Measurements from ENCODE around the gene DCDC2B. TPM values are rescaled to one million over a fixed set of nuclear protein-coding genes. Genes with fewer than 3 reads are reported as not detected.
A peak's percentile ranks its signal among the peaks of the same experiment; 100 is the strongest.

DCDC2B gene
- total RNA-seq, 2 experiments from 2014 or later, result 0.14 TPM; not detected in 1

DNA sequence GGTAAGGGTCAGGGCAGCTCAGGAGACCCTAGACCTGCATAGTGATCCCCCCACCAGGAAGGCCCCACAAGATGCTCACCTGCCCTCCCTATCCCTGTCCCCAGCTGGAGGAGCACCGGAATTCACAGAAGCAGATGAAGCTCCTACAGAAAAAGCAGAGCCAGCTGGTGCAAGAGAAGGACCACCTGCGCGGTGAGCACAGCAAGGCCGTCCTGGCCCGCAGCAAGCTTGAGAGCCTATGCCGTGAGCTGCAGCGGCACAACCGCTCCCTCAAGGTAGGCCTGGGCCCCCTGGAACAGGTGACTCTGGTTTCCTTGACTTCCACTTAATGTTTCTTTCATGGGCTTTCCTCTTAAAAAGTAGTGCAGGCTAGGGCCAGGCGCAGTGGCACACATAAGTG lies 21.0 kb upstream of the DCDC2B start:
- H3K4me1 ChIP-seq (ENCODE audit: insufficient read depth, low read length), result peaks cover 13% of the 10 kb centered on the region
- no peaks in the 10 kb centered on the region for H3K27me3 ChIP-seq (ENCODE audit: control insufficient read depth in 1 of 2, insufficient read depth in 2 of 2, low read length in 2 of 2)
- ChIA-PET CTCF (no interaction called here), POLR2A (interaction anchor here (0.6 kb wide), 1 partner anchor 10 kb away, joined by 3 read pairs; no protein-coding TSS in a partner anchor)
- TF ChIP-seq, protein P1, sequence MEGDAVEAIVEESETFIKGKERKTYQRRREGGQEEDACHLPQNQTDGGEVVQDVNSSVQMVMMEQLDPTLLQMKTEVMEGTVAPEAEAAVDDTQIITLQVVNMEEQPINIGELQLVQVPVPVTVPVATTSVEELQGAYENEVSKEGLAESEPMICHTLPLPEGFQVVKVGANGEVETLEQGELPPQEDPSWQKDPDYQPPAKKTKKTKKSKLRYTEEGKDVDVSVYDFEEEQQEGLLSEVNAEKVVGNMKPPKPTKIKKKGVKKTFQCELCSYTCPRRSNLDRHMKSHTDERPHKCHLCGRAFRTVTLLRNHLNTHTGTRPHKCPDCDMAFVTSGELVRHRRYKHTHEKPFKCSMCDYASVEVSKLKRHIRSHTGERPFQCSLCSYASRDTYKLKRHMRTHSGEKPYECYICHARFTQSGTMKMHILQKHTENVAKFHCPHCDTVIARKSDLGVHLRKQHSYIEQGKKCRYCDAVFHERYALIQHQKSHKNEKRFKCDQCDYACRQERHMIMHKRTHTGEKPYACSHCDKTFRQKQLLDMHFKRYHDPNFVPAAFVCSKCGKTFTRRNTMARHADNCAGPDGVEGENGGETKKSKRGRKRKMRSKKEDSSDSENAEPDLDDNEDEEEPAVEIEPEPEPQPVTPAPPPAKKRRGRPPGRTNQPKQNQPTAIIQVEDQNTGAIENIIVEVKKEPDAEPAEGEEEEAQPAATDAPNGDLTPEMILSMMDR (IDR thresholded peaks at IDR 0.05), result no peak
- intact Hi-C loops (cut with DNase I, micrococcal nuclease), result no loop called here
- no peak overlapping the region for H3K4me3 ChIP-seq (ENCODE audit: low read length)
- H3K27ac Mint-ChIP-seq, result no peak overlapping the region
- H3K9me3 Mint-ChIP-seq, result no peaks in the 10 kb centered on the region
- H3K9me3 ChIP-seq (ENCODE audit: control insufficient read depth in 1 of 2, insufficient read depth in 1 of 2, low read length in 2 of 2), result no peaks in the 10 kb centered on the region
- ATAC-seq (ENCODE audit: poor library complexity) (no peak), DNase-seq (no peak)
- H3K36me3 Mint-ChIP-seq (ENCODE audit: low read depth), result peaks cover 85% of the 10 kb centered on the region
- no peak overlapping the region for H3K4me3 Mint-ChIP-seq
- H3K27me3 Mint-ChIP-seq, result no peaks in the 10 kb centered on the region
- peaks cover 85% of the 10 kb centered on the region for H3K36me3 ChIP-seq (ENCODE audit: insufficient read depth, low read length)
- H3K4me1 Mint-ChIP-seq (ENCODE audit: low read depth), result peaks cover 23% of the 10 kb centered on the region
- no peak overlapping the region for H3K27ac ChIP-seq (ENCODE audit: low read depth in 1 of 2, low read length in 2 of 2)

DNA sequence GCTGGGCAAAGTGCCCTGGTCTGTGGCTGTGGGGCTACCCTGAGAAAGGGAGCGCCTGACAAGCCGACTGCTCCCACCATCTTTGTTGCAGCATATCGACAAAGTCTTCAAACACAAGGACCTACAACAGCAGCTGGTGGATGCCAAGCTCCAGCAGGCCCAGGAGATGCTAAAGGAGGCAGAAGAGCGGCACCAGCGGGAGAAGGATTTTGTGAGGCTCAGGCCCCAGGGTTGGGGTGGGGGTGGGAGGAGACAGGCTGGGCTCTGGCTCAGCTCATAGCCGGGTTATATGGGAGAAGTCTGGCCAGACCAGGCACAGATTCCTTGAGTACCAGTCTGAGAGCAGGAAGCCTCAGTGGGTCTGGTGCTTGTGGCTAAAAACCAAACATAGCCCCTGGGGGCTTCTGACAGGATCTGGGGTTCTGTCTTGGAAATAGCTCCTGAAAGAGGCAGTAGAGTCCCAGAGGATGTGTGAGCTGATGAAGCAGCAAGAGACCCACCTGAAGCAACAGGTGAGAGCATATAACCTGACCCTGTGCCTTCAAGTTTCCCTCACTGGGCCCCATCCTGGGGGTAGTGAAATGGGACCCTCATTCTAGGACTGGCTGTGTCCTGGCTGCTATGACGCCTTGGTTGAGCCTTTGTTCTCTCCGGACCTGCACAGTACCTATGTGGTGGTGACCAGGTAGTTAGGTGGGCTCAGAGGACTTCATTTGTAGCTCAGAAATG lies 16.5 kb upstream of the DCDC2B start:
- H3K36me3 ChIP-seq (ENCODE audit: insufficient read depth, low read length), result peaks cover 96% of the 10 kb centered on the region
- TF ChIP-seq, protein P1 (IDR thresholded peaks at IDR 0.05), result no peak
- CTCF ChIA-PET, result no interaction called here
- intact Hi-C loops (cut with DNase I, micrococcal nuclease), result no loop called here
- no peak overlapping the region for H3K27ac ChIP-seq (ENCODE audit: low read depth in 1 of 2, low read length in 2 of 2)
- H3K27me3 ChIP-seq (ENCODE audit: control insufficient read depth in 1 of 2, insufficient read depth in 2 of 2, low read length in 2 of 2), result no peaks in the 10 kb centered on the region
- H3K9me3 ChIP-seq (ENCODE audit: control insufficient read depth in 1 of 2, insufficient read depth in 1 of 2, low read length in 2 of 2), result no peaks in the 10 kb centered on the region
- H3K27me3 Mint-ChIP-seq, result no peaks in the 10 kb centered on the region
- H3K27ac Mint-ChIP-seq, result no peak overlapping the region
- H3K9me3 Mint-ChIP-seq, result no peaks in the 10 kb centered on the region
- H3K4me3 Mint-ChIP-seq, result no peak overlapping the region
- H3K4me1 ChIP-seq (ENCODE audit: insufficient read depth, low read length), result peaks cover 30% of the 10 kb centered on the region
- peak in 1 of 14 experiments; percentile 8 for DNase-seq
- no peak for ATAC-seq (ENCODE audit: poor library complexity)
- POLR2A ChIA-PET, result interaction anchor here (0.6 to 1.1 kb wide), 5 partner anchors 10 to 203 kb away, joined by 3 read pairs; no protein-coding TSS in a partner anchor
- no peak overlapping the region for H3K4me3 ChIP-seq (ENCODE audit: low read length)
- peaks cover 94% of the 10 kb centered on the region for H3K36me3 Mint-ChIP-seq (ENCODE audit: low read depth)
- peaks cover 31% of the 10 kb centered on the region for H3K4me1 Mint-ChIP-seq (ENCODE audit: low read depth)

DNA sequence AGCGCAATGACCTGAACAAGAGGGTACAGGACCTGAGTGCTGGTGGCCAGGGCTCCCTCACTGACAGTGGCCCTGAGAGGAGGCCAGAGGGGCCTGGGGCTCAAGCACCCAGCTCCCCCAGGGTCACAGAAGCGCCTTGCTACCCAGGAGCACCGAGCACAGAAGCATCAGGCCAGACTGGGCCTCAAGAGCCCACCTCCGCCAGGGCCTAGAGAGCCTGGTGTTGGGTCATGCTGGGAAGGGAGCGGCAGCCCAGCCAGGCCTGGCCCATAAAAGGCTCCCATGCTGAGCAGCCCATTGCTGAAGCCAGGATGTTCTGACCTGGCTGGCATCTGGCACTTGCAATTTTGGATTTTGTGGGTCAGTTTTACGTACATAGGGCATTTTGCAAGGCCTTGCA lies 13.9 kb upstream of the DCDC2B start:
- no peak overlapping the region for H3K4me3 ChIP-seq (ENCODE audit: low read length)
- Mint-ChIP-seq H3K9me3 (no peaks in the 10 kb centered on the region), H3K4me3 (no peak overlapping the region), H3K36me3 (ENCODE audit: low read depth) (peaks cover 71% of the 10 kb centered on the region), H3K27me3 (no peaks in the 10 kb centered on the region), H3K4me1 (ENCODE audit: low read depth) (peaks cover 44% of the 10 kb centered on the region), H3K27ac (no peak overlapping the region)
- intact Hi-C loops (cut with DNase I, micrococcal nuclease), result no loop called here
- TF ChIP-seq, protein P1 (IDR thresholded peaks at IDR 0.05), result no peak
- H3K36me3 ChIP-seq (ENCODE audit: insufficient read depth, low read length), result peaks cover 78% of the 10 kb centered on the region
- H3K4me1 ChIP-seq (ENCODE audit: insufficient read depth, low read length), result peaks cover 44% of the 10 kb centered on the region
- H3K27ac ChIP-seq (ENCODE audit: low read depth in 1 of 2, low read length in 2 of 2), result no peak overlapping the region
- no peak for DNase-seq
- H3K9me3 ChIP-seq (ENCODE audit: control insufficient read depth in 1 of 2, insufficient read depth in 1 of 2, low read length in 2 of 2), result no peaks in the 10 kb centered on the region
- H3K27me3 ChIP-seq (ENCODE audit: control insufficient read depth in 1 of 2, insufficient read depth in 2 of 2, low read length in 2 of 2), result no peaks in the 10 kb centered on the region
- ChIA-PET CTCF (no interaction called here), POLR2A (interaction anchor here (1.3 to 3.9 kb wide), 3 partner anchors 11 to 97 kb away, joined by 3 to 10 read pairs (median 3); partner anchors contain the start of genes DCDC2B, HDAC1 and IQCC)
- ATAC-seq (ENCODE audit: poor library complexity), result no peak

Measured in CD4-positive, alpha-beta T cell (primary cell).